ENCODE measurements around the gene SLC22A5. TPM values are rescaled to one million over a fixed set of nuclear protein-coding genes. Genes with fewer than 3 reads are reported as not detected.

The SLC22A5 gene
- total RNA-seq, 2 donors from 2014 or later: 7.0 to 7.4 TPM

- Mint-ChIP-seq H3K27ac (peak overlapping the region; percentile 62), H3K27me3 (ENCODE audit: low read depth) (no peaks in the 10 kb centered on the region), H3K4me1 (ENCODE audit: low read depth) (peaks cover 48% of the 10 kb centered on the region), H3K9me3 (no peaks in the 10 kb centered on the region), H3K36me3 (ENCODE audit: insufficient read depth in 2 of 2) (no peaks in the 10 kb centered on the region), H3K4me3 (no peak overlapping the region)
- peak; percentile 62 to 67 for ATAC-seq (replicated peaks in 1 of 2)
- peak; percentile 64 to 66 for DNase-seq
Observed at GRCh38 chr5:132385326-132386105, 16.0 kb downstream of the SLC22A5 start.

GRCh38 chr5:132386644-132387286 is 17.3 kb downstream of the SLC22A5 start:
- Mint-ChIP-seq H3K36me3 (ENCODE audit: insufficient read depth in 2 of 2) (no peaks in the 10 kb centered on the region), H3K27ac (no peak overlapping the region), H3K4me1 (ENCODE audit: low read depth) (peaks cover 59% of the 10 kb centered on the region), H3K27me3 (ENCODE audit: low read depth) (no peaks in the 10 kb centered on the region), H3K4me3 (no peak overlapping the region), H3K9me3 (no peaks in the 10 kb centered on the region)
- ATAC-seq (replicated peaks in 1 of 2) (peak; percentile 89), DNase-seq (peak; percentile 77 to 79)

GRCh38 chr5:132387640-132388117 is 18.2 kb downstream of the SLC22A5 start:
- Mint-ChIP-seq H3K27me3 (ENCODE audit: low read depth) (no peaks in the 10 kb centered on the region), H3K4me3 (no peak overlapping the region), H3K36me3 (ENCODE audit: insufficient read depth in 2 of 2) (no peaks in the 10 kb centered on the region), H3K9me3 (no peaks in the 10 kb centered on the region), H3K27ac (no peak overlapping the region), H3K4me1 (ENCODE audit: low read depth) (peaks cover 69% of the 10 kb centered on the region)
- no peak for ATAC-seq (replicated peaks in 1 of 2)
- no peak for DNase-seq

- Mint-ChIP-seq H3K4me1 (ENCODE audit: low read depth) (peaks cover 76% of the 10 kb centered on the region), H3K36me3 (ENCODE audit: insufficient read depth in 2 of 2) (no peaks in the 10 kb centered on the region), H3K9me3 (no peaks in the 10 kb centered on the region), H3K4me3 (no peak overlapping the region), H3K27ac (peak overlapping the region; percentile 10), H3K27me3 (ENCODE audit: low read depth) (no peaks in the 10 kb centered on the region)
- no peak for ATAC-seq (replicated peaks in 1 of 2)
- DNase-seq: no peak
Observed at GRCh38 chr5:132388244-132389050, 18.9 kb downstream of the SLC22A5 start.

GRCh38 chr5:132389051-132389331 is 19.5 kb downstream of the SLC22A5 start:
- H3K9me3 Mint-ChIP-seq: no peaks in the 10 kb centered on the region
- H3K36me3 Mint-ChIP-seq (ENCODE audit: insufficient read depth in 2 of 2): no peaks in the 10 kb centered on the region
- ATAC-seq (replicated peaks in 1 of 2) (no peak), DNase-seq (no peak)
- peak overlapping the region; percentile 10 for H3K27ac Mint-ChIP-seq
- H3K4me1 Mint-ChIP-seq (ENCODE audit: low read depth): peaks cover 79% of the 10 kb centered on the region
- H3K4me3 Mint-ChIP-seq: no peak overlapping the region
- H3K27me3 Mint-ChIP-seq (ENCODE audit: low read depth): no peaks in the 10 kb centered on the region

- H3K27ac Mint-ChIP-seq: no peak overlapping the region
- H3K4me1 Mint-ChIP-seq (ENCODE audit: low read depth): peaks cover 83% of the 10 kb centered on the region
- H3K27me3 Mint-ChIP-seq (ENCODE audit: low read depth): no peaks in the 10 kb centered on the region
- DNase-seq: peak; percentile 31 to 43
- peak; percentile 62 to 63 for ATAC-seq (replicated peaks in 1 of 2)
- H3K9me3 Mint-ChIP-seq: no peaks in the 10 kb centered on the region
- no peak overlapping the region for H3K4me3 Mint-ChIP-seq
- no peaks in the 10 kb centered on the region for H3K36me3 Mint-ChIP-seq (ENCODE audit: insufficient read depth in 2 of 2)
Observed at GRCh38 chr5:132389585-132390286, 20.2 kb downstream of the SLC22A5 start.

- Mint-ChIP-seq H3K27me3 (ENCODE audit: low read depth) (no peaks in the 10 kb centered on the region), H3K4me1 (ENCODE audit: low read depth) (peaks cover 84% of the 10 kb centered on the region), H3K4me3 (no peak overlapping the region), H3K9me3 (no peaks in the 10 kb centered on the region), H3K36me3 (ENCODE audit: insufficient read depth in 2 of 2) (no peaks in the 10 kb centered on the region), H3K27ac (no peak overlapping the region)
- no peak for ATAC-seq (replicated peaks in 1 of 2)
- DNase-seq: no peak
Observed at GRCh38 chr5:132391247-132391646, 21.7 kb downstream of the SLC22A5 start.

GRCh38 chr5:132391870-132392269 is 22.4 kb downstream of the SLC22A5 start:
- Mint-ChIP-seq H3K4me3 (no peak overlapping the region), H3K4me1 (ENCODE audit: low read depth) (peaks cover 84% of the 10 kb centered on the region), H3K36me3 (ENCODE audit: insufficient read depth in 2 of 2) (no peaks in the 10 kb centered on the region), H3K27me3 (ENCODE audit: low read depth) (no peaks in the 10 kb centered on the region), H3K9me3 (no peaks in the 10 kb centered on the region), H3K27ac (no peak overlapping the region)
- DNase-seq (no peak), ATAC-seq (replicated peaks in 1 of 2) (peak; percentile 53 to 76)

- Mint-ChIP-seq H3K36me3 (ENCODE audit: insufficient read depth in 2 of 2) (no peaks in the 10 kb centered on the region), H3K4me1 (ENCODE audit: low read depth) (peaks cover 84% of the 10 kb centered on the region), H3K27me3 (ENCODE audit: low read depth) (no peaks in the 10 kb centered on the region), H3K4me3 (no peak overlapping the region), H3K27ac (no peak overlapping the region), H3K9me3 (no peaks in the 10 kb centered on the region)
- ATAC-seq (replicated peaks in 1 of 2) (no peak), DNase-seq (no peak)
Observed at GRCh38 chr5:132392411-132392810, 22.9 kb downstream of the SLC22A5 start.

- H3K4me3 Mint-ChIP-seq: no peak overlapping the region
- no peak for ATAC-seq (replicated peaks in 1 of 2)
- H3K27ac Mint-ChIP-seq: no peak overlapping the region
Observed at GRCh38 chr5:132392978-132393825, 23.7 kb downstream of the SLC22A5 start.

GRCh38 chr5:132394667-132395259 is 25.3 kb downstream of the SLC22A5 start:
- ATAC-seq (replicated peaks in 1 of 2) (no peak), DNase-seq (no peak)
- Mint-ChIP-seq H3K9me3 (no peaks in the 10 kb centered on the region), H3K27ac (no peak overlapping the region), H3K4me3 (no peak overlapping the region), H3K36me3 (ENCODE audit: insufficient read depth in 2 of 2) (no peaks in the 10 kb centered on the region), H3K4me1 (ENCODE audit: low read depth) (peaks cover 75% of the 10 kb centered on the region), H3K27me3 (ENCODE audit: low read depth) (no peaks in the 10 kb centered on the region)

More at GRCh38 chr5:132392978-132393825, 23.7 kb downstream of the SLC22A5 start:
- Mint-ChIP-seq H3K36me3 (ENCODE audit: insufficient read depth in 2 of 2) (no peaks in the 10 kb centered on the region), H3K4me1 (ENCODE audit: low read depth) (peaks cover 83% of the 10 kb centered on the region), H3K9me3 (no peaks in the 10 kb centered on the region), H3K27me3 (ENCODE audit: low read depth) (no peaks in the 10 kb centered on the region)
- DNase-seq: no peak

- H3K4me1 Mint-ChIP-seq (ENCODE audit: low read depth): peaks cover 75% of the 10 kb centered on the region
- no peaks in the 10 kb centered on the region for H3K27me3 Mint-ChIP-seq (ENCODE audit: low read depth)
- H3K9me3 Mint-ChIP-seq: no peaks in the 10 kb centered on the region
- no peak overlapping the region for H3K4me3 Mint-ChIP-seq
- H3K36me3 Mint-ChIP-seq (ENCODE audit: insufficient read depth in 2 of 2): no peaks in the 10 kb centered on the region
- no peak overlapping the region for H3K27ac Mint-ChIP-seq
- DNase-seq (no peak), ATAC-seq (replicated peaks in 1 of 2) (peak; percentile 37 to 62)
Observed at GRCh38 chr5:132396589-132397031, 27.1 kb downstream of the SLC22A5 start.

Data from activated T-cell treated with anti-CD3 and anti-CD28 coated beads, Interleukin-2, amount 50 U/mL, for 72 hours (primary cell).